Measurements from ENCODE around the gene LARP1. TPM values are rescaled to one million over a fixed set of nuclear protein-coding genes. Genes with fewer than 3 reads are reported as not detected.

The LARP1 gene
- total RNA-seq, 6 donors from 2014 or later: 107 to 154 (median 129) TPM

DNA sequence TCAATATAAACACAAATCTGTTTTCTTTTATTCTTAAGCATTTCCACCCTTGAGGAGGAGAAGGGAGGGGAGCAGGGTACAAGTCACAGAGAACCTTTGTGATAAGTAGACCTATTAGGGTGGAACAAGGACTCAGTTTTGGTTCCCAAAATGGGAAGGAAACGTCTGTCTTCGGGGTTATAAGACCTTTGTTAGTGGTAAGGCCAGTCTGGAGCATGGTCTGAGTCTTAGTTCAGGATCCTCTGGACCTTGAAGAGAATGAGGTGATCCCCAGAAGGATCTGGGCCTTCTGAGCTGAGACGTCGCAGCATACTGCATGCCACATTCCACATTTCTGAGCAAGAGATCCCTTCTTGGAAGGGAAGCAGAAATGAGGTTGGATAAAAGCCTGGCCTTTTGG lies 58.0 kb downstream of the LARP1 start:
- TF ChIP-seq POLR2AphosphoS5 (IDR thresholded peaks at IDR 0.05): no peak
- WGBS, 2 donors: 75 to 76% methylated on average over 4 of the region's 4 CpGs
- no peaks in the 10 kb centered on the region for H3K27me3 ChIP-seq

DNA sequence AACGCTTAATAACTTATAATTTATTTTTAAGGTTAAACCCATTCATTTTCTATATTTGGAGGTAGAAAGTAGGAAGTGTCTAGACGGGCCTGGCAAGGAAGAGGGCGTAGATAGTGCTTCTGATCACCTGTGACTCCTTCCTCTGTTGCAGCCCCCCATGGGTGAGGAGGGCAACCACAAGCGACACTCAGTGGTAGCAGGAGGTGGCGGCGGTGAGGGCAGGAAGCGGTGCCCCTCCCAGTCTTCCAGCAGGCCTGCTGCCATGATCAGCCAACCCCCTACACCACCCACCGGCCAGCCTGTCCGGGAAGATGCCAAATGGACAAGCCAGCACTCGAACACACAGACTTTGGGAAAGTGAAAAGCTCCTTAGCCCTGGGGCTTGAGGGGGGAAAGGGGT lies 58.6 kb downstream of the LARP1 start:
- Histone ChIP-seq H3K27me3 (no peaks in the 10 kb centered on the region), H3K36me3 (peaks cover 19 to 92% (median 69%) of the 10 kb centered on the region in 4 donors), H3K9me3 (no peaks in the 10 kb centered on the region), H3K4me3 (no peak overlapping the region), H3K4me1 (peaks cover 0 to 4% (median 2%) of the 10 kb centered on the region in 4 donors), H3K27ac (peak overlapping the region in 1 of 4 donors; percentile 20)
- no peak for DNase-seq
- WGBS, 2 donors: 63 to 75% methylated on average over 9 to 10 of the region's 10 CpGs
- no peak for TF ChIP-seq POLR2AphosphoS5 (IDR thresholded peaks at IDR 0.05)
- TF ChIP-seq POLR2A (IDR thresholded peaks at IDR 0.05): no peak
- TF ChIP-seq, protein P1, sequence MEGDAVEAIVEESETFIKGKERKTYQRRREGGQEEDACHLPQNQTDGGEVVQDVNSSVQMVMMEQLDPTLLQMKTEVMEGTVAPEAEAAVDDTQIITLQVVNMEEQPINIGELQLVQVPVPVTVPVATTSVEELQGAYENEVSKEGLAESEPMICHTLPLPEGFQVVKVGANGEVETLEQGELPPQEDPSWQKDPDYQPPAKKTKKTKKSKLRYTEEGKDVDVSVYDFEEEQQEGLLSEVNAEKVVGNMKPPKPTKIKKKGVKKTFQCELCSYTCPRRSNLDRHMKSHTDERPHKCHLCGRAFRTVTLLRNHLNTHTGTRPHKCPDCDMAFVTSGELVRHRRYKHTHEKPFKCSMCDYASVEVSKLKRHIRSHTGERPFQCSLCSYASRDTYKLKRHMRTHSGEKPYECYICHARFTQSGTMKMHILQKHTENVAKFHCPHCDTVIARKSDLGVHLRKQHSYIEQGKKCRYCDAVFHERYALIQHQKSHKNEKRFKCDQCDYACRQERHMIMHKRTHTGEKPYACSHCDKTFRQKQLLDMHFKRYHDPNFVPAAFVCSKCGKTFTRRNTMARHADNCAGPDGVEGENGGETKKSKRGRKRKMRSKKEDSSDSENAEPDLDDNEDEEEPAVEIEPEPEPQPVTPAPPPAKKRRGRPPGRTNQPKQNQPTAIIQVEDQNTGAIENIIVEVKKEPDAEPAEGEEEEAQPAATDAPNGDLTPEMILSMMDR (IDR thresholded peaks at IDR 0.05): no peak
- TF ChIP-seq EP300 (IDR thresholded peaks at IDR 0.05): no peak
- peak in 1 of 2 donors; percentile 23 for ATAC-seq (ENCODE audit: low FRiP score in 2 of 2)

More for the DNA sequence above, 58.0 kb downstream of the LARP1 start:
- peaks cover 0 to 4% (median 0%) of the 10 kb centered on the region in 4 donors for H3K4me1 ChIP-seq
- no peak for DNase-seq
- H3K27ac ChIP-seq: no peak overlapping the region
- no peak overlapping the region for H3K4me3 ChIP-seq
- ATAC-seq (ENCODE audit: low FRiP score in 2 of 2): no peak
- H3K36me3 ChIP-seq: peaks cover 19 to 98% (median 74%) of the 10 kb centered on the region in 4 donors
- H3K9me3 ChIP-seq: no peaks in the 10 kb centered on the region

DNA sequence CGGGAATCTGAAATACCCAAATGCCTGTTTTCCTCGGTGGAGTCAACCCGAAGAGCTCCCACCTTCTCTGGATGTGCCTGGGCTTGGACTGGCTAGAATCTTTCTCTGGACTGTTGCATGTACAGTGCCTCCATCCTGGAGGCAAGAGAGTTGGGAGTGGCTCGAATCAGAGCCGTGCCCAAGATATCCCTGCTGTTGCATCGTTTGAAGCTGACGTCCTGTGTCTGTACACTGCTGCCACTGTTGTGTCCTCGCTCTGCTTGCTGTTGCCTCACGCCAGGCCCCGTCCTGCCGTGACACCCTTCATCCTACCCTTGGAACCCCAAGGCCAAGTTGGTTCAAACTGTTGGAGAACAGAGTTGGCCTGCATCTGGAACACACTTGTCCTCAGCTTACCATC lies 59.8 kb downstream of the LARP1 start:
- Histone ChIP-seq H3K9me3 (no peaks in the 10 kb centered on the region), H3K36me3 (peaks cover 14 to 92% (median 67%) of the 10 kb centered on the region in 4 donors), H3K4me1 (peaks cover 0 to 5% (median 2%) of the 10 kb centered on the region in 4 donors), H3K27me3 (no peaks in the 10 kb centered on the region), H3K27ac (peak overlapping the region in 1 of 4 donors; percentile 20), H3K4me3 (no peak overlapping the region)
- 93 to 96% methylated on average over 11 of the region's 11 CpGs for whole genome bisulfite sequencing, 2 donors
- no peak for TF ChIP-seq POLR2AphosphoS5 (IDR thresholded peaks at IDR 0.05)
- TF ChIP-seq, protein P1 (IDR thresholded peaks at IDR 0.05): no peak
- TF ChIP-seq EP300 (IDR thresholded peaks at IDR 0.05): no peak
- TF ChIP-seq POLR2A (IDR thresholded peaks at IDR 0.05): no peak
- ATAC-seq (ENCODE audit: low FRiP score in 2 of 2): no peak
- DNase-seq: no peak

DNA sequence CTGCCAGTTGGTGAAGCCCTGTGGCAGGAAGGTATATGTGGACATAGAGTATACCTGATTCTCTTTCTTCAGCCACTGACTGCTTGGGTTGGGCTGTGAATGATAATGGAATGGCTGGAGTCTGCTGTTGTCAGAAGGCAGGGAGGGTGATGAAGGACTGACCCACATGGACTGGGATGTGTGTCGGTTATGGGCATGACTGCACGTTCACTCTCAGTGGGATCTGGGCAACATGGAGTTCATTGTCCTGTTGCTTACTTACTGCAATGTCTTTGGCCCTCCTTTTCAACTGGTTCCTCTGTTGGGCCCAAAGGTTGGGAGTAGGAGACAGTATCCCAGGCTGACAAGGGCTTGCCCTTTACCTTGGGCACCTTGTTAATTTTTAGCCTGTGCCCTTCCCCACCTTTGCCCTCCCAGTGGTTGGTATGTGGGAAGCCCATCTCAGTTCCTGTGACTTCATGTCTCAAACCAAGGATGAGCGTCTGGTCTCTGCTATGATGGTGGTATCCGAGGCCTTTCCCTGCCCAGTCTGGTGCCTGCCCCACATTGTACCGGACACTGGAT lies 60.6 kb downstream of the LARP1 start:
- DNase-seq: no peak
- peaks cover 12 to 92% (median 67%) of the 10 kb centered on the region in 4 donors for H3K36me3 ChIP-seq
- H3K4me3 ChIP-seq: no peak overlapping the region
- H3K4me1 ChIP-seq: peaks cover 0 to 5% (median 2%) of the 10 kb centered on the region in 4 donors
- H3K27me3 ChIP-seq: no peaks in the 10 kb centered on the region
- ATAC-seq (ENCODE audit: low FRiP score in 2 of 2): no peak
- H3K27ac ChIP-seq: peak overlapping the region in 2 of 4 donors; percentile 6 to 20
- 92 to 94% methylated on average over 5 of the region's 5 CpGs for WGBS, 2 donors
- no peak for TF ChIP-seq EP300 (IDR thresholded peaks at IDR 0.05)
- TF ChIP-seq POLR2AphosphoS5 (IDR thresholded peaks at IDR 0.05): no peak
- no peaks in the 10 kb centered on the region for H3K9me3 ChIP-seq

DNA sequence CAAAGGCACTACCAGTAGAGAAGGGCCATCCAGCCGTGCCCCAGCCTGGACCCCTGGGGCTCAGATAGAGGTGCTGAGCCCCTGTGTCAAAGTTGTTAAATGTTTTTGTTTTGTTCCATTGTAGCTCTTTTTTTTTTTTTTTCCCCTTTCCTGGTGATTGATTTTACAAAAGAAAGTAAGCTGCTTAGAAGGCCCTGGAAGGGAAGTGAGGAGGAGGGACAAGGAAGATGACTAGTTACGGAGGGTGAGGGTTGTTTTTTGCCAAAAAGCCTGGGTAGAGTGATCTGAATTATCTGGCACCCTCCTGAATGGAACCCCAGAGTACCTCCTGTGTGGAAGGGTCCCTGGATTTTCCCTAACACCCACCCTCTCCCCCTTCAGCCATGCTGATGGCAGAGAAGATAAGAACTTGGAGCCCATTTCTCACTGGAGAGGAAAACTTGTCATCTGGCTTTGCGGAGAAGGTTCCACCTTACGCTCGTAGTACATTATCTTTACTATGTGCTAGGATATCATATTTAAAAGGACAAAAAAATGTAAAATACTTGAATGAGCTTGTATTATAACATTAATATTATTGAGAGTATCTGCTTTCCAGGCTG lies 61.8 kb downstream of the LARP1 start:
- peaks cover 0 to 5% (median 2%) of the 10 kb centered on the region in 4 donors for H3K4me1 ChIP-seq
- no peaks in the 10 kb centered on the region for H3K27me3 ChIP-seq
- WGBS, 2 donors: 65 to 86% methylated on average over 5 of the region's 5 CpGs
- H3K27ac ChIP-seq: peak overlapping the region in 3 of 4 donors; percentile 12 to 59 (median 18)
- TF ChIP-seq, protein P1 (IDR thresholded peaks at IDR 0.05): no peak
- TF ChIP-seq POLR2AphosphoS5 (IDR thresholded peaks at IDR 0.05): no peak
- no peak for TF ChIP-seq POLR2A (IDR thresholded peaks at IDR 0.05)
- TF ChIP-seq EP300 (IDR thresholded peaks at IDR 0.05): no peak
- peaks cover 15 to 92% (median 71%) of the 10 kb centered on the region in 4 donors for H3K36me3 ChIP-seq
- no peak for DNase-seq
- H3K9me3 ChIP-seq: no peaks in the 10 kb centered on the region
- ATAC-seq (ENCODE audit: low FRiP score in 2 of 2): no peak
- H3K4me3 ChIP-seq: no peak overlapping the region

All from upper lobe of left lung (tissue), 6 donors.